H1 (cell line): ENCODE results near the gene NCCRP1. TPM values are rescaled to one million over a fixed set of nuclear protein-coding genes. Genes with fewer than 3 reads are reported as not detected.

Experiments
- CTCF ChIA-PET: fragments of 300-600 bp; sonication (Branson Sonifier 250); formaldehyde crosslinking; loops from one replicate; lab custom pipeline; 2021; ENCODE audit not compliant: partially characterized antibody; lab: Charles Lee
- POLR2A ChIA-PET: fragments of 300-600 bp; sonication (Branson Sonifier 250); formaldehyde crosslinking; loops from one replicate; lab custom pipeline; 2021; ENCODE audit warnings: inconsistent platforms; ENCODE audit not compliant: partially characterized antibody; lab: Charles Lee
- DNase-seq, 2 experiments: peaks; one replicate each; pipeline versions ENCODE4 v3.0.0 to v3.0.0-alpha.2; 2010 to 2022; ENCODE audit warnings: low spot score in 2 of 2, low read depth in 1 of 2, mixed read lengths in 1 of 2
- FAIRE-seq: peaks from 2 replicates; lab custom pipeline; 2011; peaks lifted over from hg19 to GRCh38; lab: Jason Lieb, UNC
- H2AFZ ChIP-seq: 2 replicates; pipeline ENCODE4 v1.8.1; 2012; ENCODE audit warnings: low read length, inconsistent platforms
- H2AK5ac ChIP-seq: 2 replicates; pipeline ENCODE4 v1.6.1; 2013; ENCODE audit warnings: low read depth, low read length
- H2BK120ac ChIP-seq: replicated peaks from 2 replicates; pipeline ENCODE3; 2013; ENCODE audit warnings: low read depth, low read length, inconsistent platforms
- H2BK12ac ChIP-seq: 2 replicates; pipeline ENCODE4 v1.6.1; 2013; ENCODE audit warnings: low read depth, low read length
- H2BK15ac ChIP-seq: 2 replicates; pipeline ENCODE4 v1.6.1; 2013; ENCODE audit warnings: low read length
- H2BK20ac ChIP-seq: 2 replicates; pipeline ENCODE4 v1.6.1; 2013; ENCODE audit warnings: low read length
- H2BK5ac ChIP-seq: 2 replicates; pipeline ENCODE4 v1.6.1; 2013; ENCODE audit warnings: low read depth, low read length
- H3K14ac ChIP-seq: 2 replicates; pipeline ENCODE4 v1.6.1; 2013; ENCODE audit warnings: inconsistent platforms; ENCODE audit not compliant: insufficient read length
- H3K18ac ChIP-seq: 2 replicates; pipeline ENCODE4 v1.6.1; 2013; ENCODE audit warnings: low read length; ENCODE audit errors: extremely low read depth
- H3K23ac ChIP-seq: 2 replicates; pipeline ENCODE4 v1.6.1; 2013; ENCODE audit warnings: inconsistent platforms; ENCODE audit not compliant: insufficient read length
- H3K23me2 ChIP-seq: 2 replicates; pipeline ENCODE4 v1.6.1; 2013; ENCODE audit warnings: low read depth, low read length
- H3K27ac ChIP-seq: 2 replicates; pipeline ENCODE4 v1.6.1; 2011; ENCODE audit warnings: low read depth, low read length, inconsistent platforms
- H3K27me3 ChIP-seq, 4 experiments: replicated peaks in 1 of 4; 1 replicate in 1 of 4; 2 replicates in 3 of 4; pipeline versions ENCODE4 v1.6.1 to v1.8.1; 2011 to 2013; ENCODE audit warnings: low read length in 3 of 4, mild to moderate bottlenecking in 3 of 4, inconsistent platforms in 2 of 4, mixed read lengths in 2 of 4, moderate library complexity in 1 of 4; ENCODE audit not compliant: control insufficient read depth in 3 of 4, insufficient read depth in 3 of 4; ENCODE audit errors: extremely low read depth in 1 of 4
- H3K36me3 ChIP-seq, 4 experiments: 2 replicates each; pipeline versions ENCODE4 v1.6.1 to v1.8.1; 2011 to 2013; ENCODE audit warnings: mild to moderate bottlenecking in 4 of 4, low read length in 3 of 4, moderate library complexity in 2 of 4, control low read depth in 1 of 4, inconsistent platforms in 1 of 4; ENCODE audit not compliant: insufficient read depth in 4 of 4, control insufficient read depth in 2 of 4
- H3K4ac ChIP-seq: replicated peaks from 2 replicates; pipeline ENCODE3; 2013; ENCODE audit warnings: low read length, low read depth, mixed read lengths, inconsistent platforms; ENCODE audit not compliant: insufficient read length
- H3K4me1 ChIP-seq, 4 experiments: replicated peaks in 1 of 4; 1 replicate in 1 of 4; 2 replicates in 3 of 4; pipeline versions ENCODE4 v1.6.1 to v1.8.1; 2011 to 2013; ENCODE audit warnings: low read length in 3 of 4, inconsistent platforms in 2 of 4, mixed read lengths in 1 of 4; ENCODE audit not compliant: insufficient read depth in 4 of 4, control insufficient read depth in 3 of 4
- H3K4me2 ChIP-seq, 2 experiments: 2 replicates each; pipeline versions ENCODE4 v1.6.1 to v1.8.1; 2011 to 2013; ENCODE audit warnings: low read depth in 2 of 2, low read length in 2 of 2, control low read depth in 1 of 2, inconsistent platforms in 1 of 2, mild to moderate bottlenecking in 1 of 2; ENCODE audit not compliant: insufficient read depth in 1 of 2
- H3K4me3 ChIP-seq, 4 experiments: fragments of 200-600, 300-600 bp in 1 of 4; sonication (generic), shearing (Covaris generic), sonication (Bioruptor Twin) in 1 of 4; 2 replicates each; pipeline versions ENCODE4 v1.5.1 to v1.8.1; 2011 to 2016; ENCODE audit warnings: low read length in 4 of 4, low read depth in 3 of 4, control low read depth in 2 of 4, inconsistent platforms in 2 of 4, mild to moderate bottlenecking in 2 of 4, mixed read lengths in 1 of 4, moderate library complexity in 1 of 4; ENCODE audit not compliant: insufficient read depth in 2 of 4; ENCODE audit errors: extremely low read depth in 1 of 4
- H3K56ac ChIP-seq: replicated peaks from 2 replicates; pipeline ENCODE3; 2013; ENCODE audit warnings: low read depth, mild to moderate bottlenecking, mixed read lengths, low read length, inconsistent platforms; ENCODE audit not compliant: insufficient read length
- H3K79me1 ChIP-seq: 2 replicates; pipeline ENCODE4 v1.6.1; 2013; ENCODE audit warnings: low read depth, low read length, control low read depth
- H3K79me2 ChIP-seq, 2 experiments: 2 replicates each; pipeline versions ENCODE4 v1.6.1 to v1.8.1; 2012 to 2013; ENCODE audit warnings: low read length in 2 of 2, mild to moderate bottlenecking in 2 of 2, inconsistent platforms in 1 of 2; ENCODE audit not compliant: insufficient read depth in 2 of 2, control insufficient read depth in 1 of 2
- H3K9ac ChIP-seq, 4 experiments: replicated peaks in 1 of 4; 1 replicate in 1 of 4; 2 replicates in 3 of 4; pipeline versions ENCODE4 v1.6.1 to v1.8.1; 2011 to 2013; ENCODE audit warnings: low read depth in 3 of 4, low read length in 3 of 4, control low read depth in 2 of 4, mild to moderate bottlenecking in 2 of 4, moderate library complexity in 2 of 4, inconsistent platforms in 1 of 4; ENCODE audit errors: extremely low read depth in 1 of 4
- H3K9me3 ChIP-seq, 2 experiments: 2 replicates each; pipeline versions ENCODE4 v1.6.1 to v1.8.1; 2012 to 2013; ENCODE audit warnings: mild to moderate bottlenecking in 2 of 2, moderate library complexity in 2 of 2, control low read depth in 1 of 2, inconsistent platforms in 1 of 2, low read depth in 1 of 2, low read length in 1 of 2, mixed read lengths in 1 of 2; ENCODE audit not compliant: insufficient read depth in 2 of 2
- H4K20me1 ChIP-seq, 2 experiments: replicated peaks in 1 of 2; 2 replicates each; pipeline versions ENCODE3 to v1.8.1; 2011 to 2013; ENCODE audit warnings: inconsistent platforms in 2 of 2, low read length in 2 of 2, mild to moderate bottlenecking in 1 of 2; ENCODE audit not compliant: insufficient read depth in 2 of 2, control insufficient read depth in 1 of 2
- H4K5ac ChIP-seq: 2 replicates; pipeline ENCODE4 v1.6.1; 2013; ENCODE audit warnings: low read length, low read depth, mixed read lengths, inconsistent platforms; ENCODE audit not compliant: insufficient read length
- H4K8ac ChIP-seq: 2 replicates; pipeline ENCODE4 v1.8.0; 2013; ENCODE audit warnings: mild to moderate bottlenecking, moderate library complexity, low read length, inconsistent platforms; ENCODE audit not compliant: insufficient read depth; ENCODE audit errors: extremely low read depth
- H4K91ac ChIP-seq: replicated peaks from 2 replicates; pipeline ENCODE3; 2013; ENCODE audit warnings: low read length, mixed read lengths, inconsistent platforms; ENCODE audit not compliant: insufficient read length
- ATF2 ChIP-seq: IDR thresholded peaks from 2 replicates; pipeline ENCODE4 v1.6.1; 2012; ENCODE audit warnings: low read length, inconsistent platforms
- CTCF ChIP-seq, 3 experiments: IDR thresholded peaks; 1 replicate in 2 of 3; 2 replicates in 1 of 3; pipeline versions ENCODE4 v1.5.1 to v1.6.1; 2011; ENCODE audit warnings: low read length in 3 of 3, mild to moderate bottlenecking in 3 of 3, inconsistent platforms in 2 of 3, low read depth in 1 of 3, moderate library complexity in 1 of 3; ENCODE audit not compliant: insufficient read depth in 1 of 3; ENCODE audit errors: control extremely low read depth in 1 of 3
- MAX ChIP-seq: IDR thresholded peaks from 2 replicates; pipeline ENCODE4 v1.6.1; 2012; ENCODE audit warnings: inconsistent platforms
- RAD21 ChIP-seq, 2 experiments: IDR thresholded peaks in 1 of 2; conservative IDR thresholded peaks in 1 of 2; 2 replicates each; pipeline ENCODE4 v1.6.1; 2011; ENCODE audit warnings: low read depth in 2 of 2, low read length in 2 of 2, improper control_type of control experiment in 1 of 2, inconsistent platforms in 1 of 2, mild to moderate bottlenecking in 1 of 2, moderate library complexity in 1 of 2
- TAF7 ChIP-seq: optimal IDR thresholded peaks from 2 replicates; pipeline ENCODE3; 2011; ENCODE audit warnings: low read depth, mild to moderate bottlenecking, inconsistent platforms, low read length, moderate library complexity, borderline replicate concordance
- WGBS, 2 experiments: shearing (Covaris generic) in 1 of 2; methylation state at CpG; one replicate each; pipeline versions ENCODE4 v1.1.6 to v1.1.7; 2013 to 2015; ENCODE audit warnings: low lambda C conversion rate in 2 of 2, mixed read lengths in 2 of 2, inconsistent platforms in 1 of 2, low coverage in 1 of 2, missing lambda C conversion rate in 1 of 2; ENCODE audit not compliant: insufficient replicate concordance in 2 of 2, insufficient coverage in 1 of 2, insufficient read length in 1 of 2; ENCODE audit errors: extremely low coverage in 1 of 2, missing lambda C conversion rate in 1 of 2; 5-methylcytosine and 5-hydroxymethylcytosine counted together
- polyA plus RNA-seq, 7 experiments: library from polyadenylated mRNA; depleted of rRNA in 3 of 7; stranded (reverse) in 5 of 7; unstranded in 2 of 7; fragments of >200 nt in 5 of 7; fragments of 200-250 nt in 2 of 7; gene quantifications; 1 replicate in 5 of 7; 2 replicates in 1 of 7; 4 replicates in 1 of 7; pipeline versions ENCODE4 v1.2.1 to v1.2.3, GENCODE V29; 2011 to 2013; ENCODE audit warnings: missing spikeins in 2 of 7, mixed read lengths in 2 of 7
- total RNA-seq: library from RNA; stranded (reverse); fragmentation: NEBNext Ultra II Directional; extraction: Animal tissue kit (Norgen Biotek cat#: 25700); gene quantifications from 2 replicates; pipeline ENCODE4 v1.2.1, GENCODE V29; 2021

Gene NCCRP1
- total and polyA plus RNA-seq, 2 of the 8 experiments (the other 6 are each of a cell fraction or from before 2014, with no cell fraction given), result 2.8 to 7.9 TPM

GRCh38 chr19:39155114-39155700 is 41.6 kb upstream of the NCCRP1 start:
- ChIA-PET POLR2A (interaction anchor here (1.3 to 1.4 kb wide), 2 partner anchors 19 to 26 kb away, joined by 3 to 4 read pairs; no protein-coding TSS in a partner anchor), CTCF (interaction anchor here (0.6 to 5.8 kb wide), 12 partner anchors 9 to 168 kb away, joined by 3 to 27 read pairs (median 5); no protein-coding TSS in a partner anchor)
- Histone ChIP-seq H3K23me2 (peaks cover 3% of the 10 kb centered on the region; the same call in 1 of the 2 replicates), H3K18ac (peak overlapping the region; percentile 90; the same call in 1 of the 2 replicates), H2AK5ac (peak overlapping the region; percentile 70; the same call in 1 of the 2 replicates), H3K9ac (no peak overlapping the region), H3K9me3 (no peaks in the 10 kb centered on the region), H4K8ac (no peak overlapping the region), H3K27ac (no peak overlapping the region), H3K27me3 (peaks cover 0 to 1% (median 0%) of the 10 kb centered on the region in 4 experiments; a peak in 1 of 7 replicates), H3K4me1 (peaks cover 4 to 42% (median 21%) of the 10 kb centered on the region in 4 experiments), H2BK120ac (no peak overlapping the region), H4K91ac (no peak overlapping the region), H4K20me1 (peaks cover 17 to 31% of the 10 kb centered on the region in 2 experiments), H2BK15ac (0 out of 2 replicates have a peak overlapping the region, but pooled peaks have one; percentile 72), H3K79me1 (peaks cover 30% of the 10 kb centered on the region), H2BK12ac (peak overlapping the region; percentile 68; the same call in 1 of the 2 replicates), H2BK5ac (no peak overlapping the region; the same call in 1 of the 2 replicates), H3K14ac (no peak overlapping the region), H3K79me2 (peaks cover 0 to 54% of the 10 kb centered on the region in 2 experiments; a peak in 2 of 4 replicates), H3K4me2 (peak overlapping the region in 1 of 2 experiments; percentile 3; a peak in 1 of 4 replicates), H3K23ac (no peak overlapping the region), H4K5ac (no peak overlapping the region), H3K36me3 (no peaks in the 10 kb centered on the region; a peak in 2 of 8 replicates), H3K56ac (no peak overlapping the region), H3K4me3 (no peak overlapping the region), H2AFZ (no peak overlapping the region), H2BK20ac (0 out of 2 replicates have a peak overlapping the region, but pooled peaks have one; percentile 32), H3K4ac (no peak overlapping the region)
- FAIRE-seq (no peak), DNase-seq (no peak)
- WGBS, 2 experiments, result 82% methylated on average over 10 of the region's 11 CpGs; no CpG with 5 or more reads in 1 of the 2 experiments
- TF ChIP-seq RAD21 (IDR thresholded peaks at IDR 0.05 in 1 of 2, conservative IDR thresholded peaks at IDR 0.05 in 1 of 2; ENCODE audit: low read depth in 2 of 2, low read length in 2 of 2) (peak in 1 of 2 experiments; percentile 36; a peak in 1 of 4 replicates), MAX (0 out of 2 replicates have a peak, but pooled peaks have one; percentile 13), ATF2 (no peak), CTCF (IDR thresholded peaks at IDR 0.05; ENCODE audit: control extremely low read depth in 1 of 3, insufficient read depth in 1 of 3, low read depth in 1 of 3, low read length in 3 of 3) (peak in 1 of 3 experiments; percentile 12; a peak in 1 of 4 replicates), TAF7 (no peak)
